Gastroesophageal sphincter (tissue), 3 donors: ENCODE results near the gene MILR1.

Experiments
- EP300 ChIP-seq: sonication (generic); formaldehyde crosslinking; IDR thresholded peaks from one replicate; pipeline ENCODE4 v1.6.1; 2017; ENCODE audit warnings: antibody characterized with exemption, mild to moderate bottlenecking
- POLR2A ChIP-seq, 2 donors: fragments of 450-650 bp; IDR thresholded peaks; one replicate each; pipeline ENCODE4 v1.6.1; 2017; ENCODE audit warnings: antibody characterized with exemption in 2 of 2, mild to moderate bottlenecking in 2 of 2, moderate library complexity in 1 of 2
- POLR2AphosphoS5 ChIP-seq: sonication (generic); formaldehyde crosslinking; IDR thresholded peaks from one replicate; pipeline ENCODE4 v1.6.1; 2017; ENCODE audit warnings: antibody characterized with exemption
- TF ChIP-seq, protein P1 (sequence below), 4 experiments: fragments of 200-600 bp in 2 of 4; fragments of 450-650 bp in 2 of 4; sonication (generic) in 1 of 4; IDR thresholded peaks; one replicate each; pipeline ENCODE4 v1.5.1; 2017 to 2019; ENCODE audit warnings: antibody characterized with exemption in 4 of 4, mild to moderate bottlenecking in 2 of 4, moderate library complexity in 2 of 4

DNA sequence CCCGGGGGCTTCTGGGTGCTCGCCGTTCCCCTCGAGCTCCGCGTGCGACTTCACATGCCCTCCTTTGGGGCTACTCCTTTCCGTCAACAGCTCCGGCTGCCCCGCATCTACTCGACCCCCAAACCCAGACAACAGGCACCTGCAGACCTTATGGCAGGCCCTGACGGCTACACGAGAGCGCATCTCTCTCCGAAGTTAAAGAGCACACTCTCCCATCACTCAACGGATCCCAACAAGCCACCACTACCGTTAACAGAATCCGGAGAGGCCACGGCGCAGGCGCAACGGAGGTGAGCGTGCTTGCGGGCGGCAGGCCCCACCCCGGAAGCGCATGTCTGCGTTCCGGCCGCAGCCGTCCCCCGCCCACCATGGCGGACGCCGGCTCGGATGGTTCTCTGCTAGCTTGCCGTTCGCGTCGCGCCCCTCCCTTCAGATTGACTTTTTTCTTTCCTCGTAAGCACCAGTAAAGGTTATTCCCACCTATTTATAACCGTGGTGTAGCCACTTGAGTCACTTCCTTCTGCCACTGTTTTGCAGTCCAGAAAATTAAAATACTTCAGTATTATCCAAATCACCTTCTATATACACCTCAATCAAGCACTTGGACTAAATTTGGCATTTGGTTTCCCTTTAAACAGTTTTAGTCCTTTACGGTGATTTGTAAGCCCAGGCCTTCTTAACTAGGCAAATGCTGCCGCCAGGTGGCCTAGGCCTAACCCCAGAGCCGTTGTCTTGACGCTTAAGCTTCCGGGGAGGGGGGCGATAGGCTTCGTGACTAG lies 48.1 kb downstream of the MILR1 start, which contains the start of gene POLG2:
- TF ChIP-seq, protein P1, sequence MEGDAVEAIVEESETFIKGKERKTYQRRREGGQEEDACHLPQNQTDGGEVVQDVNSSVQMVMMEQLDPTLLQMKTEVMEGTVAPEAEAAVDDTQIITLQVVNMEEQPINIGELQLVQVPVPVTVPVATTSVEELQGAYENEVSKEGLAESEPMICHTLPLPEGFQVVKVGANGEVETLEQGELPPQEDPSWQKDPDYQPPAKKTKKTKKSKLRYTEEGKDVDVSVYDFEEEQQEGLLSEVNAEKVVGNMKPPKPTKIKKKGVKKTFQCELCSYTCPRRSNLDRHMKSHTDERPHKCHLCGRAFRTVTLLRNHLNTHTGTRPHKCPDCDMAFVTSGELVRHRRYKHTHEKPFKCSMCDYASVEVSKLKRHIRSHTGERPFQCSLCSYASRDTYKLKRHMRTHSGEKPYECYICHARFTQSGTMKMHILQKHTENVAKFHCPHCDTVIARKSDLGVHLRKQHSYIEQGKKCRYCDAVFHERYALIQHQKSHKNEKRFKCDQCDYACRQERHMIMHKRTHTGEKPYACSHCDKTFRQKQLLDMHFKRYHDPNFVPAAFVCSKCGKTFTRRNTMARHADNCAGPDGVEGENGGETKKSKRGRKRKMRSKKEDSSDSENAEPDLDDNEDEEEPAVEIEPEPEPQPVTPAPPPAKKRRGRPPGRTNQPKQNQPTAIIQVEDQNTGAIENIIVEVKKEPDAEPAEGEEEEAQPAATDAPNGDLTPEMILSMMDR (IDR thresholded peaks at IDR 0.05) = peak in 3 of 4 experiments; percentile 45 to 56 (median 50)
- TF ChIP-seq POLR2AphosphoS5 (peak; percentile 93), EP300 (no peak), POLR2A (IDR thresholded peaks at IDR 0.05) (peak; percentile 51 to 60)
